Activated T-cell treated with anti-CD3 and anti-CD28 coated beads, Interleukin-2, amount 50 U/mL, for 1 hour (primary cell): ENCODE results near the gene ACY1.

Experiments used
- DNase-seq: peaks from one replicate; pipeline ENCODE4 v3.0.0-alpha.2; 2020

ACY1 gene

DNA sequence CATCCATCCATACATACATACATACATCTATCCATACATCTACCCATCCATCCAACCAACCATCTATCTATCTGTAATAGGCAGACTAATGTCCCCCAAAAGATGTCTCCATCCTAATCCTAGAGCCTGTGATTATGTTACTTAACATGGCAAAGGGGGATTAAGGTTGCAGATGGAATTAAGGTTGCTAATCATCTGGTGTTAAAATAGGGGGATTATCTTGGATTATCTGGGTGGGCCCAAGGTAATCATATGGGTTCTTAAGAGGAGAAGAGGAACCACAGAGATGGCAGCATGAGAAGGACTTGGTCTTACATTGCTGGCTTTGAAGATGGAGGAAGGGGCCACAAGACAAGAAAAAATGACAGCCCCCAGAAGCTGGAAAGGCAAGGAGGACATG lies 27.1 kb downstream of the ACY1 start:
- DNase-seq: no peak

DNA sequence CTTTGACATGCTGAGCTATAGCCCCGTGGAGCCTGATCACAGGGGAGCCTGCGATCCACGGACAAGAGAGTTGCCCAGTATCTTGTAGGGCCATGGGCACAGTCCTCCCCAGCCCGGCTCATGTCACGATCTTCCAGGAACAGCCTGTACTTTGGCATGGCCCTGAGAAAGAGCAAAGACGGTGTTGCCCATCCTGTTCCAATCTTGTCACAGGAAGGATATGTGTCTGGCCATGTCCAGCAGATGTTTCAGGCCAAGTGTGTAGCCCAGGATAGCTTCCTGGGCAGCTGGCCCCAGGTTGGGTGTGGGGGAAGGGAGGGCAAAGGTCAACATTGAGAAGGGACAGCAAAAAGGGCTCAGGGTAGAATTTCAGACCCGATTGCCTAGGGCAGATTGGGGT lies 29.4 kb downstream of the ACY1 start:
- no peak for DNase-seq

DNA sequence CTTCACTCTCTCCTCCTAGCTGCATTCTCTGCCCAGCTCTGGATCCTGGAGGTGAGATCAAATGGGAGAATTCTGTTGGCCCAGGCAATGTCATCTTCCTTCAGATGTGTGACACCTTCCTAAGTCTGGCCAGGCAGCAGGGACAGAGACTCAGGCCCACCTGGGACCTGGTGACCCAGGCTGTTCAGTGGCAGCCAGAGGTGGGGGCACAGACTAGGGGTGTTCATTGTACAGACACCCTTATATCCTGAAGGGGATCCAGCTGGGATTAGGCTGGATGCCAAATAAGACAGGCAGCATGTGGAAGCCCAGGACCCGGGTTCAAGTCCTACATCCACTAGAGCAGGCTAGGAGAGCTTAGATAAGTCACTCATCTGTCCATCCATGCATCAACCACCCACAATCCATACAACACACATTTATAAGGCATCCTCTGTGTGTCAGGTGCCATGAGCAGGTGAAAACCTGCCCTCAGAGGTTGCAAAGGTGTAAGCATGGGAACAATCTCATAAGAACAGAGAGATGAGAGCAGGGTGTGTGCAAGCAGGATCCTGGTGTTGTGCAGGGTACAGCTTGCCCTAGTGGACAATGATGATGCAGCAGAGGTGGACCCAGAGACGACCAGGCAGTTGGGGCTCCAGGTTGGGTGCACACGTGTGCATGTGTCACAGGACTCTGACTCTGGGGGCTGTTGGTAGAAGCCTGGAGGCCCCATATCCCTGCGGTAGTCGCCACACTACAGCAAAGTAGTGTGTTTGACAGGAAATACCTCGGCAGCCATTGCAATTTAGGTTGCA lies 30.7 kb downstream of the ACY1 start:
- DNase-seq: no peak

DNA sequence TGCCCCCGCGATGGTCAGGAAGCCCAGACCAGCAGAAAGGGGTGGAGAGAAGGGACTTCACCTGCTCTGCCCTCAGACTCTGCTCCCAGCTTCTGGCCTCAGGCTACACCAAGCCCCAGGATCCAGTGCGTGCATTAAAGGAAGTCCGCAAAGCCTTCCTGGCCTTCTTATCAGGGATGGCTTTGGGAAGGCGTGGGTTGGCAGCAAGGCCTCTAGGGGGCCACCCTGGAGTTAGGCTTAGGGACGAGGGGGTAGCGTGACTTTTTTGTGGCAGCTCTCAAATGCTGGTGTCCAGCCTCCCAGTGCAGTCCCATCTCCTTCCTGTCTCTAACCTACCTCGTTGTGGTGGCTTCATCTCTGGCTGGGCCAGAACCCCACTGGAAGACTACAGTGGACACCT lies 31.3 kb downstream of the ACY1 start:
- DNase-seq: no peak

DNA sequence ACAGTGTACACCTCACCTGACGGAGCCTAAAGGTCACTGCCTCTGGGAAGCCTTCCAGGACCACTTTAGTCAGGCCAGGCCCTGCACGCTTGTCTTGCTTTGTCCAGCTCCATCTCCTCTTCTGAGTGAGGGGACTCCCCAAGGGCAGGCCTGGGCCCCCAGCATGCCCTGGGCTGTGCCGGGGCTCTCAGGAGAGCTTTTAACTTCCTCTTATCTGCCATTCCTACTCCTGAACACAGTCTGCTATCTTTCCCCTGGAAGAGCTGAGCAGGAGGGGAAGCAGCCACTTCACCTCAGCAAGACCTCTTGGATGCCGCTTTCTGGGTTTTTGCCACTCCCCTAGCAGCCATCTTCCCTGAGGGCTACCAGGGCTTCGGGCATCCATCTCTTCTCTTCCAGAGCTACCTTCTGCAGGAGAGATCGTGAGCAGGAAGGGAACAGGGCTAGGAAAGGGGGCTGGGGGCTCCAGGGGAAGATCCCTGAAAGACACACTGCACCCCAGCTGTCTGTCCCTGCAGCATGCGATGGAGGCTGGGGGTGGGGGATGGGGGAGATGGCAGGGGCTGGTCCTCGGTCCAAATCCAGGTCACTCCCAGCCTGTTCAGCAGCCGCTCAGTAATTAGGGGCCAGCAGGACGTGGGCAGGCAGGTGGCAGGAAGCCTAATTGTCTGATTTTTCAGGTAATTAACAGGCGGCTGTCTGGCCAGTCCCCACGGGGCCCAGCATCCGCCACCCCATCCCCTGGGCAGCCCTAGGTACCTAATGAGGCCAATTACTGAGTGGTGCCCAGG lies 32.3 kb downstream of the ACY1 start:
- DNase-seq: no peak

DNA sequence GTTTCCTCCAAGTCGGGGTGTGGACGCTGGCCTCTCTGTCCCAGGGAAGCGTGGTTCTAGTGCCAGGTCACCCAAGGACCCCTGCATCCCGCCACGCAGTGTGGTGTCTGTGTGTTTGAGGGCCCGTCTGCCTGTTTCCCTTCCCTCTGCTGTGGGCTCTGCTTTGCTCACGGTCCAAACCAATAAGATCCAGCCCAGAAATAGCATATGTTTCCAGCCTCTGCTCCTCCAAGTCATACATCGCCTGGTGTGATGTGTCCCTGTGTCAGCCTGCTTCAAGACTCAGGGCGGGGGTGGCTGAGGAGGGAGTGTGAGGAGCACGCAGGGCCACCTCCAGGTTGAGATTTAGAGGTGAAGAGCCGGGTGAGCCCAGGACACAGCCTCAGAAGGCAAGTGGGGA lies 34.3 kb downstream of the ACY1 start:
- DNase-seq: no peak

DNA sequence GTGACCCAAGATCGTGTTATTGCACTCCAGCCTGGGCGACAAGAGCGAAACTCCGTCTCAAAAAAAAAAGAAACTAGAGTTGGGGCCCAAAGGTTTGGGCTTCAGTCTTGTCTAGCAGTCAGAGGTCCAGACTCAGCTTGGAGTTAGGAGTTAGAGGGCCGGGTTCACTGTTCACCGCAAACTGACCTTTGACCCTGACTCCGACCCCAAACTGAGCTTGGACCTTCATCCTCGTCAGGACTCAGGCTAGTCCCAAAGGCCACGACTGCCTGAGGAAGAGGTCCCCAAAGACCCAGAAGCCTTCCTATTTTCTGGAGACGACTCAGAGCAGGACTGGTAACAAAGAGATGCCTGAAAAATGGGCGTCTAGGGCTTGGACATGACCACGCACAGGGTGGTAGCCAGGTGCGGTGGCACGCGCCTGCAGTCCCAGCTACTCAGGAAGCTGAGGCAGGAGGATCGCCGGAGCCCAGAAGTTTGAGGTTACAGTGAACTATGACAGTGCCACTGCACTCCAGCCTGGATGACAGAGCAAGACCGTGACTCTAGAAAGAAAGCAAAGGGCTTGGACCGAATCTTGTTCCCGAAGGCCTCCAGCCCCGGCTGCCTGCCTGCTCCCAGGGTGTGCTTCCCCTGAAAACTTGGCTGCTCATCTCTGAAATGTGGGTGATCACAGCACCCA lies 35.1 kb downstream of the ACY1 start:
- no peak for DNase-seq

DNA sequence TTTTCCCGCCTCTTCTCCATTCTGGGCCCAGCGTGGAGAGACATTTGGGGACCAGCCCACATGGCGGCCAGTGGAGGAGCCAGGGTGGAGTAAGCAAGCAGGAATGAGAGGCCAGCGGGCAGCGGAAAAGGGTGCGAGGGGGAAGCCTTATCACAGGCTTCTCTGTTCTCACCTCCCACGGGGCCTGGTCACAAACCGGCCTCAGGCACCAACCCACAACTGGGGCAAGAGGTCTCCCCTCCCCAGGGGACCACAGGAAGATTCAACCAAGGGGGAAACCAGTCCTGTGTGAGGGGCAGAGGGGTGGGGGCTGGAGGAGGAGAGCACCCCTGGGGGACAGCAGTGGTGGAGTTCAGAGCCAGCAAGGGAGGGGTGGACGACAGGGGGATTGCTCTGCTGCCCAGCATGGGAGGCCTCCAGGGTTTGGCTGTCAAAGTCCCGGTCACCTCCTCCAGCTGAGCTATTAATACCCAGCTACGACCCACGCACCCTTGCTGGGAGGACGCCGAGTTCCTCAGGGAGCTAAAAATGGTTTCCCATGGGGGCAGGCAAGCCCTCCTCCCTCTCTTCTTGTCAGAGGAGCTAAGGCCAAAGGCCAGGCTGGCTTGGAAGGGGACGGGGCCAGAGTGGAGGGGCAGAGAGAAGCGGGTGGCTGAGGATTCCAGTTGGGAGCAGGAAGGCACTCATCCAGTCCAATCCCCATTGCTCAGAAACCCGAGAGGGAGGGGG lies 36.2 kb downstream of the ACY1 start:
- DNase-seq: no peak

DNA sequence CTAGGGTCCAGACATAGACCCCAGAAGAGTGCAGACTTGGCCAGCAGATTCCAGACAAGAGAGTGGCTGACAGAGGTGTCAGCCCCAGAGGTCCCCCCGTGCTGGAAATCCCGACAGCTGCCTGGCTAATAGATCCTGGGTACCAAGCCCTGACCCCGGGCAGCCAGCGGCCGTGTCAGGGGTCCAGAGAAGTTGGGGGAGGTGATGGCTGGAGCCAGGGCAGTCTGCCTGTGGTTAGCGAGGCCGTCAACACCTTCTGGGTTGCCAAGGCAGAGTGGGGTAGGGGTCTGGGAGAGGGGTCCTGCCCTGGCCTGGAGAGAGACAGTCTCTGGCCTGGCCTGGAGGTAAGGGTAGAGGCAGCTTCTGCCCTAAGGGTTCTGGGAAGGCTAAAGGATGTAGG lies 37.5 kb downstream of the ACY1 start:
- no peak for DNase-seq

DNA sequence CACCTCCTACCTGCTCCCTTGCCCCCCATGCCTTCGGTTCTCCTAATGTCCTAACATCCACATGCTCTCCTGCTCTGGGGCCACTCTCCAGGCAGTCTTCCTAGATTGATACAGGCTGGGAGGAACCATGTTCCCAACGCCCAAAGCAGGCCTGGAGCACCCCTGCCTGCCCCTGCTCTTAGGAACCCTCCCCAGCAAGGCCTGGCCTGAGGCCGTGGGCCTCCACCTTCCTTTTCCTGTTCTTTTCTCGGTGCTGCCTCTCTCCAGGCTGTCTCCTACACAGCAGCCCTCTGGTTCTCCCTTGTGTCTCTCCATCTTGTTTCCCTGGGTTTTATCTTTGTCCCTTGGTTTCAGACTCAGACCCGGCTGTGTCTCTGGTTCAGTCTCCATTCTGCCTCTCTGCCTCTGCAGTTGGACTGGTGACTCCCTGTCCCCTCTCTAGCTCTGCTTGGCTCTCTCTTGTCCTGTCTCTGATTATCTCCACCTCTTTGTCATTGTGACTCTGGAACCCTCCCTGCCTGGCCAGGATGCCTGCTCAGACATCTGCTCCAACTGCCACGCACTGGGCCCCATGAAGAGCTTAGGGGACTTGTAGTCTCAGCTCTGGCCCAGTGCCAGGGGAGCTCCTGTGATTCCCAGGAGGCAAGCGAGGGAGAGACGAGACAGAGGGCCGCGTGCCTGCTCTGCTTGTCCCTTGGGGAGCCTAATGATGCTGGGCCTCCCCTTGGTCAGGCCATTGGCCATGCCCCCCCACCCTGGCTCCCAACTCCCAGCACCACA lies 38.3 kb downstream of the ACY1 start:
- DNase-seq: no peak

DNA sequence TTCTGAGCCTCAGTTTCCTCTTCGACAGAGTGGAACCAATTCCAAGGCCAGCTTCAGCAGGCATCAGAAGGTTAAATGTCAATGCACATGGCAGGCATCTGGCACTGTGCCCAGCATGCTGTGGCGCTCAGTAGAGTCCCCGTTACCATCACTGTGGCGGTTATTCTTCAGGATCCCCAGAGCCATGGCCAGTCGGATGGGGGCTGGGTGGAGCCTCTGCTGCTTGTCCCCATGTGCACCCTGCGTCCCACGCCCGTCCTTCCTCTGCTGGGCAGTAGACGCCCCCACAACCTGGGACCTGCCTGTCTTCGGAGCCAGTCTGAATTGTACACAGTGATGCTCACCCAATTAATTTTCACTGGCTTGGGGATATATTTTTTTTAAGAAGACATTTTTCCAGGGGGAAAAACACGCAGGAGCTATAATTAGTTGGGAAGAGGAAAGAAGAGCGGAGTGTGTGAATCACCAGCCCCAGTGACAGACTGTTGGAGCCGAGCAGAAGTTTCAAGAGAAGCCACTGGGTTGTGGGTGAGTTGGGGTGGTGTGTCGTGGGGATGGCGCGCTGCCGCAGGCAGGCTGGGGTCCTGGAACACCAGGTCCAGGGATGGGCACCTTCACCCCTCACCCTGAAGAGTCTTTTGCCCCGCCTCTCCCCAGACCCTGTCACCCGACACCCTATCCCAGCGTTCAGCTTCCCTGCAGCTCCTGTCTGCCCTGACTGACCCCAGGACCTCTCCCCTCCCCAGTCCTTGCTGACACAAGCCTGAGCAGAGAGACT lies 39.2 kb downstream of the ACY1 start:
- no peak for DNase-seq

DNA sequence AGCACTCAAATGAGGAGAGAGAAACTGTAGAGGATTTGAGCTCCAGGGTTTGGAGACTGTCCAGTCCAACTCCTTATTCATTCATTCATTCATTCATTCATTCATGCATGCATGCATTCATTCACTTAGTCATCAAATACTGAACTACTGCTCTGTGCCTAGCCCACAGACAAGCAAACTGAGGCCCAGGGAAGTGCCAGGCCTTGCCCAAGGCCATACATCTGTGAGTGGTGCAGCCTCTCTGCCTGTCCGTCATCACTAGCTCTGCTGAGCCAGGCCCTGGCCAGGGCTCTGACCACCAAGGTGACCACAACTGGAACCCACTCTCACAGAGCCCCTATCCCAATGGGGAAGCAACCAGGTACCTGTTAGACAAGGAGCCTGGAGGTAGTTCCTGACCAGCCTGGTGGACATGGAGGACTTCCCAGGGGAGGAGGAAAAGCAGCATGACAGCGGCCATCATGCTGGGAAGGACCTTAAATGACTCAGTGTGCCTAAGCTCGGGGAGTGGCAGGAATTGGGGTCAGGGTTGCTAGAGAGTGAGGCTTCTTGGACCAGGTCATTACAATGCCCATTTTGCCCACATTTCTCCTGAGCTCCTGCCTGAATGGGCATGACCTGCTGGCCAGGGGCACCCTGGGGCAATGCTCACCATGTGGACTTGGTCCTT lies 39.9 kb downstream of the ACY1 start:
- no peak for DNase-seq

DNA sequence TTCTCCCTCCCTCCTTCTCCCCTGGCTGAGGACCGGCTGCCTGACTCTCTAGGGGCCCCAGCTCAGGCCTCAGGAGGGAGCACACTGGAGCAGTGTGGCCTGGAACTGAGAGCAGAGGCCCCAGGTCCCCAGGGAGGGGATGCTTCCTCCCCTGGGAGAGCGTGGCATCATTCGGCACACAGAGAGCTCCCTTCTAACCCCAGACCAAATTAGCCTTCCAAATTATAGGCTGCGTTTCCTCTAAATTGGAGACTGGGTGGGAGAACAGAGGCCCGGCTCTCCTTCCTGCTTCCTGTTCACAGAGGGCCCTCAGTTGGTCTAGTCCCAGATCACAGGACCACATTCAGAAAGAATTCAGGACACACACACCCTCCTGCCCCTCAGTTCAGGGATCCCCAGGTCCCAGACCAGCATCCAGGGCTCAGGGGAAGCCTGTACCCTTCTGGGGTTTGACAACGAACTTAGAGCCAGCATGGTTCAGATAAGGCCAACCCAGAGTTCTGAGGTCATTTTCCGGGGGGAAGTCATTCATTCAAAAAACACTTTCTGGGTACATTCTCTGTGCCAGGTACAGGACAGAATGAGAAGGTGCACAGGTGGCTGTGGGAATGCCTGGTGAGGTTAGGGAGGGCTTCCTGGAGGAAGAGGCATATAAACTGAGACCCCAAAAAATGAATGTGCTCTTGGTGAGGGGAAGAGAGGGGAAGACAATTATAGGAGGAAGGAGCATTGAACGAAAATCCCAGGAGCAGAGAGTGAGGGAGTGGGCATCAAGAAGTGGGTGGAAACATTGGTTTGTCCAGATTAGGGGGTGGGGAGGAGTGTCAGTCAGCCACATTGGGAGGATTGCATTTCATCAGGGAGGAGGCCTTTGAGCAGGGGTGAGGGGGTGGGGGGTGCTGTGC lies 40.8 kb downstream of the ACY1 start:
- no peak for DNase-seq

DNA sequence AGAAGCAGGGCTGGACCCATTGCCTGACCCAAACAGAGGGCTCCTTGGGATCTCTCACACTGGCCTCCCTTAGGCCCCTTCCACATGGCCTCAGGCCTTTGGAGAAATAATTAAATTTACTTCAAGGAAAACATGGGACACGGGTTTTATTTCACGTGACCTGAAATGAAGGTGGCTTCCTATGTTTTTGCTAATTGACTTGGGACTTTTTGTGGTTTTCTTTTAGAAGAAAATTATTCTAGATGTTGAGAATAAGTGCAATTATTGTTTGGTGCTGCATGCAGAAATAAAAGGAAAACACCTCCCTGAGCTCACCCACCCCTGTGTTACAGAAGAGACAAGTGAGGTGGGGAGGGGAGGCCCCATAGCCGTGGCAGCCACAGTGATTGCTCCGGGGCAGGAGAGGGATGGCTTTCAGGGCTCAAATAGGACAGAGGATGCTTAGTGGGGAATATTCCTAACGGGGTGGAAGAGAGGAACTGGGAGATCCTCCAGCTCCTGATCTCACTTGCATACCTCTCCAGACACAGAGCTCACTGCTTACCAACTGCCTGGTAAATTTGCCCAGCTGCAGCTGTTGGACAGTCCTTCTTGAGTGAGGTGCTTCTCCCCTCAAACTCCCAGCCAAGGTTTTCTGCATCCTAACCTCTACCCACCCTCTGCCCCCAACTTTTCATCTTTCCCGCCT lies 41.6 kb downstream of the ACY1 start:
- no peak for DNase-seq

DNA sequence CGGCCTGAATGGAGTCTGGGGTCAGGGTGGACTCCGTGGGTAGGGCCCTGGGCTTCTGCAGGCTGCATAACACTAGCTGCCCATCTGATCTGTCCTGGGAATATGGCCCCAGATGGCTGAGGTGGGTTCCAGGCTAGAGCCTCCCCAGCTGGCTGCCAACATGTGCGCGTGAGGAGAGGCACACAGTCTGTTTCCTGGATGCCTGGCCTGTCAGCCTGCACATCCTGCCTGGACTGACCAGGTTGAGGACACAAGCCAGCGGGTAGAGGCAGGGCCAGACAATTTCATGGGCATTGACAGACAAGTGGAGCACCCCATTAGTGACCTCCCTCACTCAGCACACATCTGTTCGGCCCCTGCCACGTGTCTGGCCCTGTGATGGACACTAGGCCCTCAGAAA lies 42.1 kb downstream of the ACY1 start:
- no peak for DNase-seq

DNA sequence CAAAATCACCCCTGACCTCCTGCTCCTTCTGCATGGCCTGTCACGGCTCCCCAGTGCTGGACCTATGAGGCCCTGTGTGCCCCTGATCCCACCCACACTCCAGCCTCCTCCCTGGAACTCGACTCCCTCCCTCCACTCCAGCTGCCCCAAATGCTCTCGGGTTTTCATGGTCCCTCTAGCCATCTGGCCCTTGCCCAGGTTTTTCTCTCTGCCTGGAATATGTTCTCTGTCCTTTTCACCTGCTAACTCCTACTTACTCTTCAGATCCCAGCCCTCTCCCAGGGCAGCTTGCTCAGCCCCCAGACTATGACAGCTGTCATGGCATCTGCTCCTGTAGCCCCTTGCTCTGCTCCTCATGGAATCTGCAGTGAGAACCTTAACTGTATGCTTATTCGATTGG lies 42.7 kb downstream of the ACY1 start:
- DNase-seq: no peak

DNA sequence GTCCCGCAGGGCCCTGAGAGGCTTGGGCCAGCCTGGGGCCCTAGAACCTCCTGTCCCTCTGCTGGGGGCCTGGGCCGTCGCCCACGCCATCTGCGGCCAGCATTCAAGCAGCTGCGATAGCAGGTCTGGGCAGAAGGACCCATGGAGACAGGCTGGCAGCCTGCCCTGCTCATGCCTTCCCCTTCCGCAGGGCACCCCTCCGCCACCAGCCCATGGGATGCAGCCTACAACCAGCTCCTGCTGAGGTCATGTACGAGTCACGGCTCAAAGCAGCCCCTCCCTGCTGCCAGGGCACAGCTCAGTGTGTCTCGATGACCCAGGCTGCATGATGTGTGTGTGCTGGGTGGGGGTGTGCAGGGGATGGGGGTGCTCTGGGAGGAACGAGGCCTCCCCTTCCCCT lies 45.2 kb downstream of the ACY1 start:
- DNase-seq: no peak

DNA sequence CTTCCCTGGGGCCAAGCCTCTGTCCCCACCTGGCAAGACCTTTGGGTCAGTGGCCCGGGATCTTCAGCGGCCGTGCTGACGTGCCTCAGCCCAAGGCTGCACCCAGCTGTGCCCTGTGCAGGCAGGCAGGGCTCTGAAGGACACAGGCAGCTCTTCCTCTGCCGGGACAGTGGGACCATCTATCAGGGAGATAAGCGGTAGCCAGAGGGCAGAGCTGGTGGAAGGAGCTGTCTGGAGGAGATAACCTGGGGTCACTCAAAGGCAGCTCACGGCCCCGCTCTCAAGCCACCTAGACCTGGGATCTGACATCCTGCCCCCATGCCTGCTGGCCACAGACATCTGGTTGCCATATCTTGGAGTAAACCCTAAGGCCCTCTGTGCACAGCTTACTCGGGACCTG lies 45.7 kb downstream of the ACY1 start:
- no peak for DNase-seq

DNA sequence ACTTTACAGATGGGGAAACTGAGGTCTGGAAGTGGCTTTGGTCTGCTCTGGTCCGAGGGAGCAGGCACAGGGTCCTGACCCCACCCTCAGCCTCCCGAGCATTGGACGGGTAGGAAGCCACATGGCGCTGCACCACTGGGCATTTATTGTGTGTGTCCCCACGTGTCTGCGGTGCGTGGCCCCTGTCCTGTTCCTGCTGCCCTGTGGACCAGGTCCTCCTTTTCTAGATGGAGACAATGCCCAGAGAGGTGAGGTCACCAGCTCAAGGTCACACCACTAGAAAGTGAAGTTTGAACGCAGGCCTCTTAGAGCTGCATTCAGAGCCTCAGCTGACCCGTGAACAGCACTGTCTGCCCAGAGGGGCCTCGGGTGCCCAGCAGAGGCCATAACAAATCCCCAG lies 46.2 kb downstream of the ACY1 start:
- no peak for DNase-seq
